CD4-positive, alpha-beta T cell treated with Interleukin-10 for 1 hour (primary cell): ENCODE results near the gene KCNB1.

Experiments
- DNase-seq: peaks from one replicate; pipeline ENCODE4 v3.0.0-alpha.2; 2020

The KCNB1 gene

GRCh38 chr20:49482621-49483017, at the start of gene KCNB1:
Gene KCNB1 (minus strand): TSS chr20:49482668. CDS start chr20:49482480, 188 bp downstream.
- peak; percentile 40 for DNase-seq

- DNase-seq, result no peak
Measured at GRCh38 chr20:49529470-49529869, 47.0 kb upstream of the KCNB1 start.

GRCh38 chr20:49526568-49526967, 44.1 kb upstream of the KCNB1 start:
- DNase-seq, result no peak

DNA sequence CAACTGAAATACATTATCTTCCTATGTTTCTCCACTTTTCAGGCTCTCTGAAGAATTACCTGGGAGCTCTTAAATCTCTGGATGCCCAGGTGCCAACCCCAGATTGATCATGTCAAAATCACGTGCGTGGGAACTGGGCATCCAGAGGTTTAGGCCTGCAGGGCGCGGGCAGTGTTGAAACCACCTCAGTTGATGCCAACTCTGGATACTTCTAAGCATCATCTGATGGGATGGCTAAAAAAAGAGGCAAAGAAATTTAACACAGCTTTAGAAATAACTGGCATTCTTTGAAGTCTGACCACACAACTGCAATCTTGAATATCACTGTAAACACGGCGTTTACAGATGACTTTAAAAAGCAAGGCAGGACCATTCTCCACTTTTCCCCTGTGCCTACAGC, 43.6 kb upstream of the KCNB1 start:
- DNase-seq, result no peak

- no peak for DNase-seq
Measured at GRCh38 chr20:49523767-49524360, 41.4 kb upstream of the KCNB1 start.

- DNase-seq, result no peak
Measured at GRCh38 chr20:49521356-49521755, 38.9 kb upstream of the KCNB1 start.

GRCh38 chr20:49519777-49520359, 37.4 kb upstream of the KCNB1 start:
- no peak for DNase-seq

DNA sequence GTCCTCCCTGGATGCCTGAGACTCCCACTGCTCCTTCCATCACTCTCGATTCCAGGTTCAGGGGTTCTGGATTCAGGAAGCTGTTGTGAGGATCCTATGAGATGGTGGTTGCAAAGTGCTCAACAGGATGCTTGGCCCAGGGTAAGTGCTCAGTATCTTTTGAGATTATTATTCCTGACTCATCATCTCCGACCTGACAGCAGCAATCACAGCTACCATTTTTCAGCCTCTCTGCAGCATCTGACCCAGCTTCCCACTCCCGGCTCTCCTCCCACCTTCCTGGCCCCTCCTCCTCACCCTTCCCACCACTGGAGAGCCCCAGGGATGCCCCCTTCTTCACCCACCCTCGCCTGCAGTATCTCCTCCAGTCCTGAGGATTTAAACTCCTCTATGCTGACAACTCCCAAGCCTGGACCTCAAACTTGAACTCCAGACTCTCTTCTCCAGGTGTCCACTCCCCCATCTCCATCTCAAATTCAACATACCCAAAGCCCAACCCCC, 36.8 kb upstream of the KCNB1 start:
- no peak for DNase-seq

GRCh38 chr20:49518576-49518975, 36.1 kb upstream of the KCNB1 start:
- no peak for DNase-seq

- DNase-seq, result no peak
Measured at GRCh38 chr20:49517805-49518100, 35.3 kb upstream of the KCNB1 start.

GRCh38 chr20:49516916-49517804, 34.7 kb upstream of the KCNB1 start:
- no peak for DNase-seq

DNA sequence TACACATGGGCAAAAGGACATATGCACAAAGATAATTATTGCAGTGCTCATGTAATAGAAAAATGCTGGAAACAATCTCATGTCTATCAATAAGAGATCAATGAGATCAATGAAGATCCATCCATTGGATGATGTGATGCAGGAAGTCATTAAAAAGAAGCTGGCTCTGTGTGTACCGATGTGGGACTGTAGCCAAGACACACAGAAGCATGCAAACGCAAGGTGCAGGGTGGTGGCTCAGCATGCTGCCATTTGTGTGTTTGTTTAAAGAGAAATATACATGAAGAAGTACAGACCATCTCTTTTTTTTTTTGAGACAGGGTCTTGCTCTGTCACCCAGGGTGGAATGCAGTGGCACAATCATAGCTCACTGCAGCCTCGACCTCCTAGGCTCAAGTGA, 33.1 kb upstream of the KCNB1 start:
- no peak for DNase-seq

GRCh38 chr20:49513517-49513916, 31.0 kb upstream of the KCNB1 start:
- no peak for DNase-seq

DNA sequence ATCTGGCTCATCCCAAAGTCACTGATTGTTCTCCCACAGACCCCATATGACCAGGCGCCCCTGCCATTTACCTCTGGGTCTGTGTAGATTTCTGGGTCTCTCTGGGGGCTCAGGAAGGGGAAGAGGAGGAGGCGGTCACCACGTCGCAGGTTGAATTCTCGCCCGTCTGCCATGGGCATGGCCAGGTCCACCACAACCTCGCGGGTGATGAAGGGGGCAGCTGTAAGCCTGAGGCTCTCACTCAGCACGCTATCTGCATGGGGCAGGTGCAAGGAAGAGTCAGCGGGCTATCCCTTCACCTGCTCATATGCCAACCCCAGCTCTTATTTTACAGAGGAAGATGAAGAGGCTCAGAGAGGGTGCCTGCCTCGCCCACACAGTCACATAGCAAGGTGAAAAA, 30.5 kb upstream of the KCNB1 start:
- DNase-seq, result no peak

DNA sequence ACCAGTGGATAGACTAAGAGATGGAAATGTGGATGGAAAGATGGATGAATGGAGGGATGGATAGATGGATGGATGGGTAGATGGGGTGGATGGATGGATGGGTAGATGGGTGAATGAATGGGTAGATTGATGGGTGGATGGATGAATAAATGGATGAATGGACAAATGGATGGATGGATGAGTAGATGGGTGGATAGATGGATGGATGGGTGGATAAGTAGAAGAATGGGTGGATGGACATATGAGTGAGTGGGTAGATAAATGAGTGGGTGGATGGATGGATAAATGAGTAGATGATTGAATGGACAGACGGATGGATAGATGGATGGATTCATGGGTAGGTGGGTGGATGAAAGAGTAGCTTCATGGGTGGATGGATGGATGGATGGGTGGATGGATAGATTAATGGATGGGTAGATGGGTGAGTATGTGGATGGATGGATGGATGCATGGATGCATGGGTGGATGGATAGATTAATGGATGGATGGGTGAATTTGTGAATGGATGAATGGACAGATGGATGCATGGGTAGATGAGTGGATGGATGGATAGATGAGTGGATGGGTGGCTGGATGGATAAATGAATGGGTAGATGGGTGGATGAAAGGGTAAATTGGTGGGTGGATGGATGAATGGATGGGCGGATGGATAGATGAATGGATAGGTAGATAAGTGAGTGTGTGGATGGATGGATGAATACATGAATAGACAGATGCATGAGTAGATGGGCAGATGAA, 29.5 kb upstream of the KCNB1 start:
- no peak for DNase-seq

DNA sequence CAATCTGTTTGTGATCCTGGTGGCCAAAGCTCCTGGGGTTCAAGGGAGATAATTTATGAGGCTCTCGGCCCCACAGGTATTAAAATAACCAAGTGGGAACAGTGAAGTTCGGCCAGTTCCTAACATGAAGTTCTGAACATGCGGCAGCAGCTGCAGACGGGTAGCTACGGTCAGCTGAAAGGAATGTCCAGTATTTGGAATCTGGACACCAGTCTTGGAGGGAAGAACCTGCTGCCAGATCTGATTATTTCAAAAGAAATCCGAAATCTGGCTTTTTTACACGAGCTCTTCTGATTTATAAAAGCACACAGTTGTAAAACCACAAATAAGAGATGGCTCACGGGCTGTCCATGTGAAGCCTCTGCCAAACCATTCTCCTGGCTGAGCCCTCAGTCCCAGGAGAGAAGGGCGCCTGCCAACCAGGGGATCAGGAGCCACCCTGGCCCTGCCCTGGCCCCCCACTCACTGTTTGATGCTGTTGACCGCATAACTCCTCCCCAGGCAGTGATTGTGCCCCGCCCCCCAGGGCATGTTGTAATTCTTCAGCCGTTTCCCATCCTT, 28.2 kb upstream of the KCNB1 start:
- DNase-seq, result no peak

DNA sequence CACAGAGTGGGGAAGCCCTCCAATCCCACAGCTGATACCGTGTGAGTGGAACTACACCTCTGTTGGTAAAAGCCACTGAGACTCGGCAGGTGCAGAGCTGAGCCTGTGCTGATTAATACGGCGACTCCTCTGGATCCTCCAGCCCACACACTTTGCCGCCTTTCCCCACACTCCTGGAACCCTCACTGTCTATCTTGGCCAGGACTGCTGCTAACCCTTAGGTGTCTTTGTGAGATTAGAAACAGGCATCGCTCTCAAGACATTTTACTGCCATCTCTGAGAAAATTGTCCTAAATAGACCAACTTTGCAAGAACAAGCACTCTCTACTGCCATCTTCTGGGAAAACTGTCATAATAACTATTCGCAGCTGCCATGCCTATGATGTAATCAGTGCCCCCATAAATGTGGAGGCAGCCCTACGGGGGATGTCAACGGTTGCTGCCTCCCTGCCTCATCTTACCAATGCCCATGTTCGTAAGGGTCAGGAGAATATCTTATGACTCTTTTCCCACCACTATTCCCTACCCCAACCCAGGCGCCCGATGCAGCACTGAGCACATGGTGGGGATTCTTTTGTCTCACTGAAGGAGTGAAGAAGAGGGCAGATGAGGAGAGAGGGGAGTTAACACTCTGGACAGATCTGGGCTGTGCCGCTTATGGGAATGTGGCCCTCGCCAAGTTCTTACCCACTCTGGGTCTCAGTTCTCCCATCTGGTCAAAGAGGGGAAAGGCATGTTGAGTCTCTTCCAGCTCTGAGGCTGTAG, 26.1 kb upstream of the KCNB1 start:
- peak; percentile 32 for DNase-seq

GRCh38 chr20:49507741-49508434, 25.4 kb upstream of the KCNB1 start:
- DNase-seq, result no peak

DNA sequence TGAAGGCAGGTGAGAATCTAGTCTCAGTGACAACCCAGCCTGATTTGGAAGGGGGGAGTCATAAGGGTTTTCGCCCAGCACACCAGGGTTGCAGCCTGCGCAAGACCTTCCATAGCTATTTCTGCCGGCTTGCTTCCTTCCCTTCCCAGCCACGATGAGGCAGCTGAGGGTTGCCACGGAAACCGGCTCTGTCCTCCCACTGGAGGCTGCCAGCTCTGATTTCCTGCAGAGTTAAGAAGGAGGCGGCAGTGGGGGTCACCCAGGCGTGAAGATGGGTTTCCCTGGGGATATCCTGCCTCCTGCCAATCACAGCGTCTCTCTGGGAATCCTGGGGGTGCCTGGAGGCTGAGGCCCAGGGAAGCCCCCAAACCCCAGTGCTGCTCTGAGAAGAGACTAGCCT, 23.1 kb upstream of the KCNB1 start:
- DNase-seq, result no peak

- no peak for DNase-seq
Measured at GRCh38 chr20:49503176-49503575, 20.7 kb upstream of the KCNB1 start.

- no peak for DNase-seq
Measured at GRCh38 chr20:49501917-49502316, 19.4 kb upstream of the KCNB1 start.

DNA sequence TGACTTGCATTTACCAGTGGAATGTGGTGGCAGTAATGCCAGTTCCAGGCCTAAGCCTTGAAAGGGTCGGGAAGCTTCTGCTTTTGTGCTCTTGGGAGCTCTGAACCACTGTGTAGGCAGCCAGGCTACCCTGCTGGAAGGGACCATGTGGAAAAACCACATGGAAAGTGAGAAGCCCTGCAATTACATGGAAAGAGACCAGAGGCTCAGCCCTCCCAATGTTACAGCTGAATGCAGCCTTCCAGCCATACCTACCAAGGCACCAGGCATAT, 14.9 kb upstream of the KCNB1 start:
- DNase-seq, result no peak
